ENCODE results near the gene STX16.

Gene STX16

GRCh38 chr20:58706150-58706892 lies 55.2 kb downstream of the STX16 start:
- Histone ChIP-seq H3K27me3 (ENCODE audit: control insufficient read depth, insufficient read depth, low read length) (no peaks in the 10 kb centered on the region), H3K4me3 (ENCODE audit: low read length) (no peak overlapping the region), H3K27ac (ENCODE audit: low read length) (no peak overlapping the region), H3K9me3 (ENCODE audit: control insufficient read depth, insufficient read depth, low read length) (no peaks in the 10 kb centered on the region), H3K36me3 (ENCODE audit: control insufficient read depth, insufficient read depth, low read length) (peaks cover 9% of the 10 kb centered on the region), H3K4me1 (ENCODE audit: control insufficient read depth, insufficient read depth, low read length) (no peaks in the 10 kb centered on the region)
- WGBS (ENCODE audit: insufficient coverage, insufficient read length), result no CpG with 5 or more reads among the region's 20 CpGs
- DNase-seq (ENCODE audit: low read depth, low spot score), result no peak

GRCh38 chr20:58706975-58707681 lies 56.0 kb downstream of the STX16 start:
- Histone ChIP-seq H3K9me3 (ENCODE audit: control insufficient read depth, insufficient read depth, low read length) (no peaks in the 10 kb centered on the region), H3K27me3 (ENCODE audit: control insufficient read depth, insufficient read depth, low read length) (no peaks in the 10 kb centered on the region), H3K4me1 (ENCODE audit: control insufficient read depth, insufficient read depth, low read length) (no peaks in the 10 kb centered on the region), H3K27ac (ENCODE audit: low read length) (no peak overlapping the region), H3K36me3 (ENCODE audit: control insufficient read depth, insufficient read depth, low read length) (peaks cover 8% of the 10 kb centered on the region), H3K4me3 (ENCODE audit: low read length) (no peak overlapping the region)
- DNase-seq (ENCODE audit: low read depth, low spot score), result no peak
- WGBS (ENCODE audit: insufficient coverage, insufficient read length), result no CpG with 5 or more reads among the region's 23 CpGs

GRCh38 chr20:58707770-58708169 lies 56.7 kb downstream of the STX16 start:
- H3K4me3 ChIP-seq (ENCODE audit: low read length), result no peak overlapping the region
- H3K9me3 ChIP-seq (ENCODE audit: control insufficient read depth, insufficient read depth, low read length), result no peaks in the 10 kb centered on the region
- H3K27me3 ChIP-seq (ENCODE audit: control insufficient read depth, insufficient read depth, low read length), result no peaks in the 10 kb centered on the region
- no peak for DNase-seq (ENCODE audit: low read depth, low spot score)
- H3K36me3 ChIP-seq (ENCODE audit: control insufficient read depth, insufficient read depth, low read length), result peaks cover 7% of the 10 kb centered on the region
- no peak overlapping the region for H3K27ac ChIP-seq (ENCODE audit: low read length)
- no peaks in the 10 kb centered on the region for H3K4me1 ChIP-seq (ENCODE audit: control insufficient read depth, insufficient read depth, low read length)
- WGBS (ENCODE audit: insufficient coverage, insufficient read length), result no CpG with 5 or more reads among the region's 10 CpGs

GRCh38 chr20:58708246-58708931 lies 57.3 kb downstream of the STX16 start:
- Histone ChIP-seq H3K9me3 (ENCODE audit: control insufficient read depth, insufficient read depth, low read length) (no peaks in the 10 kb centered on the region), H3K36me3 (ENCODE audit: control insufficient read depth, insufficient read depth, low read length) (peaks cover 5% of the 10 kb centered on the region), H3K27me3 (ENCODE audit: control insufficient read depth, insufficient read depth, low read length) (no peaks in the 10 kb centered on the region), H3K4me1 (ENCODE audit: control insufficient read depth, insufficient read depth, low read length) (no peaks in the 10 kb centered on the region), H3K4me3 (ENCODE audit: low read length) (no peak overlapping the region), H3K27ac (ENCODE audit: low read length) (no peak overlapping the region)
- no peak for DNase-seq (ENCODE audit: low read depth, low spot score)
- WGBS (ENCODE audit: insufficient coverage, insufficient read length), result no CpG with 5 or more reads among the region's 28 CpGs

- H3K36me3 ChIP-seq (ENCODE audit: control insufficient read depth, insufficient read depth, low read length), result peaks cover 2% of the 10 kb centered on the region; the same call in 1 of the 2 replicates
- H3K27ac ChIP-seq (ENCODE audit: low read length), result no peak overlapping the region
- H3K27me3 ChIP-seq (ENCODE audit: control insufficient read depth, insufficient read depth, low read length), result no peaks in the 10 kb centered on the region
- no peaks in the 10 kb centered on the region for H3K9me3 ChIP-seq (ENCODE audit: control insufficient read depth, insufficient read depth, low read length)
- no peaks in the 10 kb centered on the region for H3K4me1 ChIP-seq (ENCODE audit: control insufficient read depth, insufficient read depth, low read length)
- WGBS (ENCODE audit: insufficient coverage, insufficient read length), result no CpG with 5 or more reads among the region's 9 CpGs
- no peak for DNase-seq (ENCODE audit: low read depth, low spot score)
- no peak overlapping the region for H3K4me3 ChIP-seq (ENCODE audit: low read length)
These were observed 58.1 kb downstream of the STX16 start for GRCh38 chr20:58709013-58709702.

- H3K36me3 ChIP-seq (ENCODE audit: control insufficient read depth, insufficient read depth, low read length), result peaks cover 2% of the 10 kb centered on the region; the same call in 1 of the 2 replicates
- no peaks in the 10 kb centered on the region for H3K27me3 ChIP-seq (ENCODE audit: control insufficient read depth, insufficient read depth, low read length)
- H3K27ac ChIP-seq (ENCODE audit: low read length), result no peak overlapping the region
- H3K9me3 ChIP-seq (ENCODE audit: control insufficient read depth, insufficient read depth, low read length), result no peaks in the 10 kb centered on the region
- no peak overlapping the region for H3K4me3 ChIP-seq (ENCODE audit: low read length)
- WGBS (ENCODE audit: insufficient coverage, insufficient read length), result no CpG with 5 or more reads among the region's 4 CpGs
- no peaks in the 10 kb centered on the region for H3K4me1 ChIP-seq (ENCODE audit: control insufficient read depth, insufficient read depth, low read length)
- DNase-seq (ENCODE audit: low read depth, low spot score), result no peak
These were observed 58.6 kb downstream of the STX16 start for GRCh38 chr20:58709703-58710039.

GRCh38 chr20:58710481-58711265 lies 59.6 kb downstream of the STX16 start:
- H3K27me3 ChIP-seq (ENCODE audit: control insufficient read depth, insufficient read depth, low read length), result no peaks in the 10 kb centered on the region
- H3K36me3 ChIP-seq (ENCODE audit: control insufficient read depth, insufficient read depth, low read length), result peaks cover 2% of the 10 kb centered on the region; the same call in 1 of the 2 replicates
- no CpG with 5 or more reads among the region's 17 CpGs for WGBS (ENCODE audit: insufficient coverage, insufficient read length)

GRCh38 chr20:58711266-58712051 lies 60.4 kb downstream of the STX16 start:
- no peak for DNase-seq (ENCODE audit: low read depth, low spot score)
- Histone ChIP-seq H3K4me1 (ENCODE audit: control insufficient read depth, insufficient read depth, low read length) (no peaks in the 10 kb centered on the region; the same call in 1 of the 2 replicates), H3K9me3 (ENCODE audit: control insufficient read depth, insufficient read depth, low read length) (no peaks in the 10 kb centered on the region), H3K27me3 (ENCODE audit: control insufficient read depth, insufficient read depth, low read length) (no peaks in the 10 kb centered on the region), H3K27ac (ENCODE audit: low read length) (no peak overlapping the region), H3K4me3 (ENCODE audit: low read length) (no peak overlapping the region; the same call in 1 of the 2 replicates), H3K36me3 (ENCODE audit: control insufficient read depth, insufficient read depth, low read length) (peaks cover 2% of the 10 kb centered on the region; the same call in 1 of the 2 replicates)
- no CpG with 5 or more reads among the region's 21 CpGs for WGBS (ENCODE audit: insufficient coverage, insufficient read length)

More at GRCh38 chr20:58710481-58711265, 59.6 kb downstream of the STX16 start:
- Histone ChIP-seq H3K4me3 (ENCODE audit: low read length) (no peak overlapping the region), H3K9me3 (ENCODE audit: control insufficient read depth, insufficient read depth, low read length) (no peaks in the 10 kb centered on the region), H3K27ac (ENCODE audit: low read length) (no peak overlapping the region), H3K4me1 (ENCODE audit: control insufficient read depth, insufficient read depth, low read length) (no peaks in the 10 kb centered on the region; the same call in 1 of the 2 replicates)
- no peak for DNase-seq (ENCODE audit: low read depth, low spot score)

- no CpG with 5 or more reads among the region's 19 CpGs for WGBS (ENCODE audit: insufficient coverage, insufficient read length)
- no peak overlapping the region for H3K27ac ChIP-seq (ENCODE audit: low read length)
- no peak for DNase-seq (ENCODE audit: low read depth, low spot score)
- H3K4me3 ChIP-seq (ENCODE audit: low read length), result no peak overlapping the region
- H3K4me1 ChIP-seq (ENCODE audit: control insufficient read depth, insufficient read depth, low read length), result no peaks in the 10 kb centered on the region; the same call in 1 of the 2 replicates
- H3K36me3 ChIP-seq (ENCODE audit: control insufficient read depth, insufficient read depth, low read length), result peaks cover 2% of the 10 kb centered on the region; the same call in 1 of the 2 replicates
- H3K27me3 ChIP-seq (ENCODE audit: control insufficient read depth, insufficient read depth, low read length), result no peaks in the 10 kb centered on the region
- H3K9me3 ChIP-seq (ENCODE audit: control insufficient read depth, insufficient read depth, low read length), result no peaks in the 10 kb centered on the region
These were observed 61.2 kb downstream of the STX16 start for GRCh38 chr20:58712151-58712791.
